ENCODE results near the gene TMEM164.
"Not testable (repeated sequence)": the region's sequence is repeated elsewhere in the genome, so short reads cannot be mapped to it uniquely, and the experiment has no call there.

TMEM164 gene

DNA sequence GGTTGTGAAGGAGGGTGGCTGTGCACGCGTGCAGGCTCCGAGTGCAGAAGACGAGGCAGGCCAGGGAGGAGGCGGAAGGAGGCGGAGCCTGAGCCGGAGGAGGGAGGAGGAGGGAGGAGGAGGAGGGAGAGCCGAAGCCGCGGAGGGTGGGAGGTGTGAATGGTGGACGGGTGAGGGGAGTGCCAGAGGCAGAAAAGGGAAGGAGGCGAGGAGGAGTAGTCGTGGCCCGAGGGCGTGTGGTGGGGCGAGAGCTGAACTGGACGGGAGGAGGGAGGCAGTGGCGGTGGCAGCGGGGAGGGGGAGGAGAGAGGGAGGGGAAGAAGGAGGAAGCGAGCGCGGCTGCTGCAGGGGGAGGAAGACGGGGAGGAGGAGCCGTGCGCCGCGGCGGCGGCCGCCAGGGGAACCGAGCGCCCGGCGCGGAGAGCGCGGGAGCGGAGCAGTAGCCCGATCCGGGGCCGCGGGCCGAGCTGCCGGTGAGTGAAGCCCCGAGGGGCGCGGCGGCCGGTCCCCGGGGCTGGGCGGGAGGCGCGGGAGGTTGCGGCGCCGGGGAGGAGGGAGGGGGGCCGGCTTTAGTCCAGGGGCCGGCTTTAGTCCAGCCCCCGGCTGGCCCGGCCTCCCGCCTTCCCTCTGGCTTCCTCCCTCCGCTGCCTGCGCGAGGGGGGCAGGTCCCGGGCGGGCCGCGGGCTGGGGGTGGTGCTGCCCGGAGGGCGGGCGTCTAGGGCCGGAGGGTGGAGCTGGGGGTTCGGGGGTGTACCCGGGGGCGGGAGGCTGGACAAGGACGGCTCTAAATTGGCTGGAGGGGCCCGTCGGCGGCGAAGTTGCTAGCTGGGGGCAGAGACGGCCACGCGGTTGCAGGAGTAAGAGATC is at the start of gene TMEM164:
TMEM164 (plus strand) TSS at position 815 of the 867 bp plus-strand sequence. CDS start 661 bp downstream, outside the sequence.
- DNase-seq: peak; percentile 86 to 88

DNA sequence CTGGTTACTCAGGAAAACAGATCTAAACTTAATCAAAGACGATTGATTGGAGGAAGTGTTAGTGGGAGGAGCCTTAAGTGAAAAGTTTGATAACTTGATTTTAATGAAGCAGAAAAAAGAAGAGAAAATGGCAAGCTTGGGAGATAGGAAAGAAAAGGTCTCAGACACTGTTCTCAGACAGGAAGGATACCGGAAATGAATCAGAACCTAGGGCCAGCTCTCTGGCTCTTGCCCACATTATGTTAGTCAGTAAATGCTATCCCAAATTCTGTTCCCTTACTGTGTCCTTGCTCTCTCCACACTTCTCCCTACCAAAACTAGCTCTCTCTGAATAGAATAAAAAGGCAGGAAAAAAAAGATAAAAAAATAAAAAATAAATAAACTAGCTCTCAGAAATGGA is 48.6 kb upstream of the TMEM164 start:
- no peak for DNase-seq

DNA sequence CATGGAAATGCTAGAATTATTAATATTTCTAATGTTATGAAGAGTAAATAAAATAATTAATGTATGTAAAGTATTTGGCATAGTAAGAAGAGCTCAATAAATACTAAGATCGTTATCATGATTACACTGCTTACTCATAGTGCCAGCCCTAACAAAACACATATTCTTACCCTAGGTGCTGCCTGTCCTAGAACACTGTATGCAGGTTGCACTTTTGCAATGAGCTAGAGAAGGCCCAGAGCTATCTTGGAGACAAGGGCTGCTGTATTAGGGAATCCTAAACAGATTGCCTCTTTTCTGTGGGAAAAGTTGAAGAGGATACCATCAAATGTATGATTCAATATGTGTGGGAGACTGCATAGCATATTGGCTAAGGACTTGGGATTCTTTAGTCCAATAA is 48.0 kb upstream of the TMEM164 start:
- no peak for DNase-seq

DNA sequence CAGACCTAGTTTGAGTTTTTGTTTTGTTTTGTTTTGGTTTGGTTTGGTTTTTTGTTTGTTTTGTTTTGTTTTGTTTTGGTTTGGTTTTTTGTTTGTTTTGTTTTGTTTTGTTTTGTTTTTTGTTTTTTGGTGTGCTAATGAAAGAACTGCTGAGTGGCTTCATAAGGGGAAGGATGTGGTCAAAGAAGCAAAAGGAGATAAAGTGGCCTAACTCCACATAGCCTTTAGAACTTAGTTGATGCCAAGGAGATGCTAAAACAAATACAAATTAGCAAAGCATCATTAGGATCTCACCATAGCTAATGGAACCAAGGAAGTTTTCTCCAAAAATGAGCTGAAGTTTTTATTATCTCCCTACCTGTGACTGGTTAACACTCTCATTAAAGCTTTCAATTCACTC is 44.6 kb upstream of the TMEM164 start:
- no peak for DNase-seq

- no peak for DNase-seq
Observed at GRCh38 chrX:109959356-109959871, 43.5 kb upstream of the TMEM164 start.

DNA sequence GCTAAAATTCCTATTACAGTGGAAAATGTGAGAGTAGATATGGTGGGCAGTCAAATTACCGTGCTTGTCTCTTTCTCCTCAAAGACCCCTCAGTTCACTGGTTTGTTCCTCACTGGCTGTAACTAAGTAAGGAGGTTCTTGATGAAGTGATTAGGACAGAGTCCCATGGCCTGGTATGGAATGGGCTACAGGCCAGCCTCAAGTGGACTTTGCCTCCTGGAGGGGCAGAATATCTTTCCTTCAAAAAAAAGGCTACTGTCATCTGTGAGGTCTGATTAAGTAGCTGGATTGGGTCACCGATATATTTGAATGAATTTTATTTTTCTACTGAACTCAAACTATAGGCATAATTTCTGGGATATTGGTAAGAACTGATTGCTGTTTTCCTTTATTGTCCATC is 38.5 kb upstream of the TMEM164 start:
- DNase-seq: no peak

GRCh38 chrX:109966246-109966645 is 36.7 kb upstream of the TMEM164 start:
- no peak for DNase-seq

DNA sequence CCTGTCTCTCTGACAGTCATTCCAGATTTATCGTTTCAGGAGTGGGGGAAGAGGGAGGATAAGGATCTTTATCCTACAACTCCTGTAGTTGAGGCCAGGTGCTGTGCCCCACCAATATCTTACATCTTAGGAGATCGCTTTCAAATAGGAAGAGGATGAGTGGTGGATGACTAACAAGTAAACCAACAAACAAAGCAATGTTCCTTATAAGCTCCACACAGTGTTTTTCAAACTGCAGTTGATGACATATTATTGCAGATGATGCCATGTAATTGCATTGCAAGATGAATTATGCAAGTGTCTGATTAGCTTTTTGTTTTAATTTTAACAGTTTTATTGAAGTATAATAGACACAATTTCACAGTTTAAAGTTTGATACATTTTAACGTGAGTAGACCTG is 35.8 kb upstream of the TMEM164 start:
- DNase-seq: no peak

- DNase-seq: not testable (repeated sequence)
Observed at GRCh38 chrX:109970841-109971240, 32.1 kb upstream of the TMEM164 start.

- DNase-seq: no peak
Observed at GRCh38 chrX:109974906-109975655, 27.8 kb upstream of the TMEM164 start.

DNA sequence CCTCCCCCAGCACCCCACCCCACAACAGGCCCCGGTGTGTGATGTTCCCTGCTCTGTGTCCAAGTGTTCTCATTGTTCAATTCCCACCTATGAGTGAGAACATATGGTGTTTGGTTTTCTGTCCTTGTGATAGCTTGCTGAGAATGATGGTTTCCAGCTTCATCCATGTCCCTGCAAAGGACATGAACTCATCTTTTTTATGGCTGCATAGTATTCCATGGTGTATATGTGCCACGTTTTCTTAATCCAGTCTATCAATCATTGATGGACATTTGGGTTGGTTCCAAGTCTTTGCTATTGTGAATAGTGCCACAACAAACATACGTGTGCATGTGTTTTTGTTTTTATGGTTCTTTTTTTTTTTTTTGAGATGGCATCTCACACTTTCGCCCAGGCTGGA is 17.7 kb upstream of the TMEM164 start:
- not testable (repeated sequence) for DNase-seq

DNA sequence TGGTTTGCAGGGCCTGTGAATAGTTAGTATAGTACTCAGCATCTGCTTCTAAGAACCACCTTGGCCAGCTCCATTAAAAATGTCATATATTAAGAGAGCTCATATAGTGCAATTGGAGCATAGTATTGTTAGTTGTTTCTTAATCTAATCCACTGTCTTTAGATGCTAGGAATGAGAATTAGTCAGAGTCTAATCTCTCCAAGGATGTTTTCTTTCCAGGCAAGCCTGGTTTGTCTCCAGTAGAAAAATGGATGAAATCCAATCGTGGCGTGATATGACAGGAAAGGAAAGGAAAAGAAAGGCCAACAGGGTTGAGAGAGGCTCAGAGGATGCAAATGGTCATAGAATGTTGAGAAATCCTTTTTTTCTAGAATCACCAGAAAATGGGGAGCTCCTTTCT is 15.0 kb upstream of the TMEM164 start:
- no peak for DNase-seq

- DNase-seq: peak in 1 of 2 donors; percentile 8
Observed at GRCh38 chrX:109990582-109991276, 12.2 kb upstream of the TMEM164 start.

DNA sequence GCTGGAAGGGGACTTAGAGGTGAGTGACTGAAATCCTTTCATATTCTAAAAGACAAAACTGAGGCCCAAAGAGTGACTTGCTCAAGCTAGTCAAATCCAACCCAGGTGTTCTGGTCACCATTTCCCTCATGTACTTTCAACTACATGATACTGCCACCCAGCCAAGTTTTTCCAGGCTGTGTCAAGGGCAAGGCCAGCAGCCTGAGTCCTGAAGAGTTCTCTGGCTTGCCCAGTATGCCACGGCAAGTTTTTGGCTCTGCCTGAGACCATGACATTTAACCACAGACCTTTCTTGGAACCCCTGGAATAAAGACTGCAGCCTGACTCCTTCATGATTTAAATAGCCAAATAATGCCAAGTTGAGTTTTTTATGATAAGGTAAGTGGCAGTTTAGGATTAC is 10.7 kb upstream of the TMEM164 start:
- DNase-seq: no peak

GRCh38 chrX:109995155-109995554 is 7.8 kb upstream of the TMEM164 start:
- no peak for DNase-seq

- DNase-seq: no peak
Observed at GRCh38 chrX:109997786-109998452, 5.0 kb upstream of the TMEM164 start.

DNA sequence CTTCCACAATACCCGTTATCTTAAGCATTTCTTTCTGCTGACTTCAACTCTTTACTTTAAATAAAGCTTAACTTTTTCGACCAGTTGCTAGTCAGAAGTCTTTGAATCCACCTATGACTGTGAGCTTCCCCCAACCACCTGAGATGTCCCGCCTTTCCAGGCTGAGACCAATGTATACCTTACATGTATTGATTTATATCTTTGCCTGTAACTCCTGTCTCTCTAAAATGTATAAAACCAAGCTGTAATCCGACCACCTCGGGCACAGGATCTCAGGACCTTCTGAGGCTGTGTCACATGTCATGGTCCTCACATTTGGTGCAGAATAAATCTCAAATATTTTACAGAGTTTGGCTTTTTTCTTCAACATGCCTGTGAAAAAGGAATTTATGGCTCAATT is 2.9 kb upstream of the TMEM164 start:
- DNase-seq: no peak

DNA sequence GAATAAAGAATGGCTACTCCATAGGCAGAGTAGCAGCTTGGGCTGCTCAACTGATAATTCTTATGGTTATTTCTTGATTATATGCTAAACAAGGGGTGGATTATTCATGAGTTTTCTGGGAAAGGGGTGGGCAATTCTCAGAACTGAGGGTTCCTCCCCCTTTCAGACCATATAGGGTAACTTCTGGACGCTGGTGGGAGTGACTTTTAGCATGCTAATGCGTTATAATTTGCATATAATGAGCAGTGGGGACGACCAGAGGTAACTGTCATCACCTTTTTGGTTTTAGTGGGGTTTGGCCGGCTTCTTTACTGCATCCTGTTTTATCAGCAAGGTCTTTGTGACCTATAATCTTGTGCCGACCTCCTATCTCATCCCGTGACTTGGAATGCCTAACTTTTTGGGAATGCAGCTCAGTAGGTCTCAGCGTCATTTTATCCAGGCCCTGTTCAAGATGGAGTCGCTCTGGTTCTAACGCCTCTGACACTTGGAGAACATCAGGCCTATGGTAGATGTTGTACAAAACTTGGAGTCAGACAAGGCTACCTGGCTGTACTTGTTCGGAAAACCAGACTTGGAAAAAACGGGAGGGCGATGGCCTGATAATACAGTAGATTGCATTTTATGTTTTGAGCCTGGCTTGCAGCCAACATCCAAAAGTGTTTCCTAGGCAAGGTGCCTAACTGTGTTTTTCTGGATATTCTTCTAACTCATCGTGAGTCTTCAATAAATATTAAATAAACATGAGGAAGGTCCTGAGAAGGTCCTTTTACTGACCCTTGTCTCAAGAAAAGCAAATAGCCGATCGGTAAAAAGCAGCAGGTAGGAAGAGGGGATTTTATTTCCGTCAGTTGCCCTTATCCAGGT is 1.8 kb upstream of the TMEM164 start:
- peak in 1 of 2 donors; percentile 3 for DNase-seq

- no peak for DNase-seq
Observed at GRCh38 chrX:110001740-110002299, 1.1 kb upstream of the TMEM164 start.

DNA sequence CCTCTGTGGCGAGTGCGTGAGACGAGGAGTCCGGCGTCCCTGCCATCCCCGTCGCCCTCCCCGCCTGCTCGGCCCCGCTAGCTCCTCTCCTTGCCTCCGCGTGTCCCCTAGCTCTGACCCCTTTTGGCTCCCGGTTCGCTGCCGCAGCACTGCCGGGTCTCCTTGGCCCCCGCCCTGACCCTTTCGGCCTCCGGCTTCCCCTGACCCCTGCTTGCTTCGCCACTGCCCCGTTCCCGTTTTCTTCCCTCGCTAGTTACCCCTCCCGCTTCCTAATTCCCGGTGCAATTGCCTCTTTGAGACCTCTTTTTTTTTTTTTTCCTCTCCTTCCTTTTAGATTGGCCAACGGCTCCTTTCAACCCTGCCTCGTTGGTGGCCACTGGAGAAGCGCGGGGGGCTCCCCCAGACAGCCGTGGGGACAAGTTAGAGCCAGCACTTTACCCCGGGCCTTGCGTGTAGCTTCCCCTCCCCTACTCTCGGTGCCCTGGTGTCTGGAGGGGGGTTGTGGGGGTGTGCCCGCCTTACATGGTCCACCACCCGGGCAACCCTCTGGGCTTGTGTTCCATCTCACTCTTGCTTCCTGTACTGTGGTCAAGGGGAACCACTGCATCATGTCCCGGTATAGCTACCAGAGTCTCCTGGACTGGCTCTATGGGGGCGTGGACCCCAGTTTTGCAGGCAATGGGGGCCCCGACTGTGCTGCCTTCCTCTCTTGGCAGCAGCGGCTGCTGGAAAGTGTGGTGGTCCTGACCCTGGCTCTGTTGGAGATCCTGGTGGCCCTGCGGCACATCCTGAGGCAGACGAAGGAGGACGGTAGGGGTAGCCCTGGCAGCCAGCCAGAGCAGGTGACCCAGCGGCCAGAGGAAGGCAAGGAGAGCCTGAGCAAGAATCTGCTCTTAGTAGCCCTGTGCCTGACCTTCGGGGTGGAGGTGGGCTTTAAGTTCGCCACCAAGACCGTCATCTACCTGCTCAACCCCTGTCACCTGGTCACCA is 548 bp downstream of the TMEM164 start:
- DNase-seq: peak in 1 of 2 donors; percentile 1
